CD4-positive, alpha-beta T cell treated with Interleukin-6 at 100 ng/mL for 8 hours (primary cell): ENCODE data around the gene PDIA3.
A peak's percentile ranks its signal among the peaks of the same experiment; 100 is the strongest.
"Not testable (repeated sequence)": the region's sequence is repeated elsewhere in the genome, so short reads cannot be mapped to it uniquely, and the experiment has no call there.

Source experiments
- DNase-seq: peaks from one replicate; pipeline ENCODE4 v3.0.0-alpha.2; 2020; ENCODE audit warnings: mixed read lengths, low spot score

Gene PDIA3

GRCh38 chr15:43746245-43746902 lies at the start of gene PDIA3:
Gene PDIA3, plus strand, starts transcription at chr15:43746438. Its CDS starts 102 bp downstream, at chr15:43746540.
- peak; percentile 82 for DNase-seq

- DNase-seq, result no peak
Measured at GRCh38 chr15:43702174-43702573, 44.1 kb upstream of the PDIA3 start.

- no peak for DNase-seq
Measured at GRCh38 chr15:43702701-43703424, 43.4 kb upstream of the PDIA3 start.

GRCh38 chr15:43710431-43711131 lies 35.7 kb upstream of the PDIA3 start:
- DNase-seq, result not testable (repeated sequence)

- no peak for DNase-seq
Measured at GRCh38 chr15:43723151-43723550, 23.1 kb upstream of the PDIA3 start.

GRCh38 chr15:43726306-43726705 lies 19.9 kb upstream of the PDIA3 start:
- not testable (repeated sequence) for DNase-seq

- DNase-seq, result not testable (repeated sequence)
Measured at GRCh38 chr15:43728053-43728725, 18.0 kb upstream of the PDIA3 start.

GRCh38 chr15:43735416-43735815 lies 10.8 kb upstream of the PDIA3 start:
- DNase-seq, result no peak

- peak; percentile 3 for DNase-seq
Measured at GRCh38 chr15:43746903-43747309, 668 bp downstream of the PDIA3 start.

- peak; percentile 29 for DNase-seq
Measured at GRCh38 chr15:43748376-43748775, 2.1 kb downstream of the PDIA3 start.

GRCh38 chr15:43749690-43750345 lies 3.6 kb downstream of the PDIA3 start:
- peak; percentile 59 for DNase-seq

GRCh38 chr15:43751885-43752284 lies 5.6 kb downstream of the PDIA3 start:
- no peak for DNase-seq

GRCh38 chr15:43762824-43763223 lies 16.6 kb downstream of the PDIA3 start:
- DNase-seq, result no peak

GRCh38 chr15:43763819-43764446 lies 17.7 kb downstream of the PDIA3 start:
- DNase-seq, result no peak

- DNase-seq, result peak; percentile 53
Measured at GRCh38 chr15:43769584-43770228, 23.5 kb downstream of the PDIA3 start.

- no peak for DNase-seq
Measured at GRCh38 chr15:43771816-43772215, 25.6 kb downstream of the PDIA3 start.

- DNase-seq, result no peak
Measured at GRCh38 chr15:43772624-43773023, 26.4 kb downstream of the PDIA3 start.

- no peak for DNase-seq
Measured at GRCh38 chr15:43774062-43774461, 27.8 kb downstream of the PDIA3 start.

GRCh38 chr15:43775411-43775965 lies 29.2 kb downstream of the PDIA3 start:
- DNase-seq, result no peak

GRCh38 chr15:43776101-43776717 lies 30.0 kb downstream of the PDIA3 start:
- DNase-seq, result no peak
